Measurements from ENCODE around the gene POF1B.

POF1B gene

GRCh38 chrX:85381602-85382001 is 2.1 kb upstream of the POF1B start:
- H3K4me3 ChIP-seq (ENCODE audit: low read depth, low read length) = no peak overlapping the region
- TF ChIP-seq CTCF (IDR thresholded peaks at IDR 0.05; ENCODE audit: low read depth, low read length) (no peak), MYC (IDR thresholded peaks at IDR 0.05; ENCODE audit: low read depth, low read length) (no peak), MAX (IDR thresholded peaks at IDR 0.05; ENCODE audit: low read depth, low read length) (no peak), POLR2A (IDR thresholded peaks at IDR 0.05; ENCODE audit: extremely low read depth, insufficient read length) (no peak)
- DNase-seq (ENCODE audit: low read depth) = no peak

- no peak overlapping the region for H3K4me3 ChIP-seq (ENCODE audit: low read depth, low read length)
- DNase-seq (ENCODE audit: low read depth) = no peak
- no peak for TF ChIP-seq MAX (IDR thresholded peaks at IDR 0.05; ENCODE audit: low read depth, low read length)
- no peak for TF ChIP-seq CTCF (IDR thresholded peaks at IDR 0.05; ENCODE audit: low read depth, low read length)
- no peak for TF ChIP-seq POLR2A (IDR thresholded peaks at IDR 0.05; ENCODE audit: extremely low read depth, insufficient read length)
- TF ChIP-seq MYC (IDR thresholded peaks at IDR 0.05; ENCODE audit: low read depth, low read length) = no peak
Observed at GRCh38 chrX:85378461-85378860, 1.0 kb downstream of the POF1B start.

GRCh38 chrX:85375333-85375738 is 4.1 kb downstream of the POF1B start:
- no peak for TF ChIP-seq POLR2A (IDR thresholded peaks at IDR 0.05; ENCODE audit: extremely low read depth, insufficient read length)
- TF ChIP-seq CTCF (IDR thresholded peaks at IDR 0.05; ENCODE audit: low read depth, low read length) = no peak
- TF ChIP-seq MYC (IDR thresholded peaks at IDR 0.05; ENCODE audit: low read depth, low read length) = no peak
- TF ChIP-seq MAX (IDR thresholded peaks at IDR 0.05; ENCODE audit: low read depth, low read length) = no peak

GRCh38 chrX:85365370-85365995 is 14.0 kb downstream of the POF1B start:
- TF ChIP-seq MYC (IDR thresholded peaks at IDR 0.05; ENCODE audit: low read depth, low read length) (no peak), CTCF (IDR thresholded peaks at IDR 0.05; ENCODE audit: low read depth, low read length) (no peak), POLR2A (IDR thresholded peaks at IDR 0.05; ENCODE audit: extremely low read depth, insufficient read length) (no peak), MAX (IDR thresholded peaks at IDR 0.05; ENCODE audit: low read depth, low read length) (no peak)
- no peak overlapping the region for H3K4me3 ChIP-seq (ENCODE audit: low read depth, low read length)
- no peak for DNase-seq (ENCODE audit: low read depth)

More at GRCh38 chrX:85375333-85375738, 4.1 kb downstream of the POF1B start:
- no peak overlapping the region for H3K4me3 ChIP-seq (ENCODE audit: low read depth, low read length)
- no peak for DNase-seq (ENCODE audit: low read depth)

- TF ChIP-seq CTCF (IDR thresholded peaks at IDR 0.05; ENCODE audit: low read depth, low read length) (no peak), MYC (IDR thresholded peaks at IDR 0.05; ENCODE audit: low read depth, low read length) (no peak), MAX (IDR thresholded peaks at IDR 0.05; ENCODE audit: low read depth, low read length) (no peak), POLR2A (IDR thresholded peaks at IDR 0.05; ENCODE audit: extremely low read depth, insufficient read length) (no peak)
- DNase-seq (ENCODE audit: low read depth) = no peak
- no peak overlapping the region for H3K4me3 ChIP-seq (ENCODE audit: low read depth, low read length)
Observed at GRCh38 chrX:85359051-85359450, 20.4 kb downstream of the POF1B start.

Data from NB4 (cell line).